ENCODE results near the gene MED22.
"Not testable (repeated sequence)": the region's sequence is repeated elsewhere in the genome, so short reads cannot be mapped to it uniquely, and the experiment has no call there.

The MED22 gene

DNA sequence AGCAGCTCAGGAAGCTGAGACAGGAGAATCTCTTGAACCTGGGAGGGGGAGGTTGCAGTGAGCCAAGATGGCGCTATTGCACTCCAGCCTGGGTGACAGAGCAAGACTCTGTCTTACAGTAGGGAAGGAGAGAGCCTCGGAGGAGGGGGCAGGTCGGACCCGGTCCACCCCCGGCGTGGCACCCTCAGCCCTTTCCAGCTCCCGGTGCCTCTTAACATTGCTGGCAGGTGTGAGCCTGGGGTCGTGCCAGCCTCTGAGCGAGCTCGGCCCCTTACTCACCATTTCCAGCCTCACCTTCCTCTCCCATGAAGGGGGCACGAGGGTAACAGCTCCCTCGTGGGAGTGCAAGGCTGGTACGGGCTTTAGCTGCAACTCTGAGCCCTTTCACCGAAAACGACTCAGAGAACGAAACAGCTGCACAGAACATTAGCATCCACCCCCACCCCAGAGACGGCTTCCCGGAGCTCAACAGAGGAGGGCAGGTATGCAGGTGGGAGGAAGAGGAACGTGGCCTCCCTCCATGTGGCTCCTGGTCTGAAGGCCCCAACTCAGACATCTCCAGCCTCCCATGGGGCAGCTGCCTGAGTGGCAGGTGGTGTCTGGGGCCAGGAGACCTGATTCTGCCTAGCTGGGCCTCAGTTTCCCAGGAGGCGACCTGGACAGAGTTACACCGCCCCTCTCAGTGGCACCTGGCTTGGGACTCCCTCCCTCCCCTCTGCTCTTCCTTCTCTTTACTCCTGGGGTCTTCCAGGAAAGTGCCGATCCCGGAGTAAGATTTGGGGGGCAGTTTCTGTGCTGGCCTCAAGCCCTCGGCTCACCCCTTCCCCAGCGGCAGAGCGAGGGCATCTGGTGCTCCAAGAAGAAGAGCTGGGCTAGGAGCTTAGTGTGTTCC is 44.4 kb downstream of the MED22 start:
- H3K9me3 ChIP-seq (ENCODE audit: control insufficient read depth in 1 of 2, low read length in 2 of 2): no peaks in the 10 kb centered on the region
- no peak overlapping the region for H3K27ac ChIP-seq (ENCODE audit: low read length)
- H3K36me3 ChIP-seq (ENCODE audit: control insufficient read depth in 1 of 2, insufficient read depth in 2 of 2, low read length in 2 of 2): no peaks in the 10 kb centered on the region
- H3K4me3 ChIP-seq (ENCODE audit: low read depth in 1 of 2, low read length in 2 of 2): no peak overlapping the region
- H3K27me3 ChIP-seq (ENCODE audit: low read depth, low read length): no peaks in the 10 kb centered on the region
- peaks cover 0 to 5% of the 10 kb centered on the region in 2 donors for H3K4me1 ChIP-seq (ENCODE audit: control insufficient read depth in 1 of 2, insufficient read depth in 2 of 2, low read length in 2 of 2)

DNA sequence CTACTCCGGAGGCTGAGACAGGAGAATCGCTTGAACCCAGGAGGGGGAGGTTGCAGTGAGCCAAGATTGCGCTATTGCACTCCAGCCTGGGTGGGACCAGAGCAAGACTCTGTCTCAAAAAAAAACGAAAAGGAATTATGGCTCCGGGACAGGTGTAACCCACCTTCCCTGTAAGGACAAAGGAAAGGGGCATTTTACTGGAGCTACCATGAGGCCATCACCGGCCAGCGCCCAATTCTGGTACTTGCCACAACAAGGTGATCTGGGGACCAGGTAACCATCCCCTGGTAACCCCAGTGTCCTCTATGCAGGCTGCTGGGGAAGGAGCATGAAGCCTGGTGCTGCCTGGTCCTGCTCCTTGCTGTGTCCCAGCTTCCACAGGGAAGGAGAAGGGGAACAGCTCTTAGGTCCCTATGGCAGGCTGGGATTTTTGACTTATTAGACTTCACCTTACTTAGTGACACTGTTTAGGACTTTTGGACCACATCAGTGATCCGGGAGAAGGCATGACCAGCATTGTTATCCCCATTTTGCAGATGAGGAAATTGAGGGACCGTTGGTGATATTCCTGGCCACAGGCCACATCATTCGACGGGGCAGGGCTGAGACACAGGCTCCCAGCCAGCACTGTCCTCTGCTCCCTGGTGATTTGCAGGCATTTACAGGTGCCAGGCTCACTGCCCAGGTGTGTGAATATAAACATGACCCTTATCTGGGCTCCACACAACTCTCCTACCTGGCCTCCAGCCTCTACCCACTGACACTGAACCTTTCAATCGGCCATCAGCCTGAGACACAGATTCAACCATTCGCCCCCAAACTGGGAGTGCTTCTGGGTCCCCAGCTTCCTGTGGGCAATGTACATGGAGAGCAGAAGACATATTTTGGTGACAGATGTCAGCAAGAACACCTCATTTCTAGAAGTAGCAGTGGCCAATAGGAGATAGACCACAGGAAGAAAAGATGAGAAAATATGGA is 46.4 kb downstream of the MED22 start:
- H3K4me3 ChIP-seq (ENCODE audit: low read depth in 1 of 2, low read length in 2 of 2): no peak overlapping the region
- H3K4me1 ChIP-seq (ENCODE audit: control insufficient read depth in 1 of 2, insufficient read depth in 2 of 2, low read length in 2 of 2): peaks cover 0 to 2% of the 10 kb centered on the region in 2 donors
- no peaks in the 10 kb centered on the region for H3K27me3 ChIP-seq (ENCODE audit: low read depth, low read length)
- H3K27ac ChIP-seq (ENCODE audit: low read length): no peak overlapping the region
- H3K9me3 ChIP-seq (ENCODE audit: control insufficient read depth in 1 of 2, low read length in 2 of 2): no peaks in the 10 kb centered on the region
- H3K36me3 ChIP-seq (ENCODE audit: control insufficient read depth in 1 of 2, insufficient read depth in 2 of 2, low read length in 2 of 2): no peaks in the 10 kb centered on the region

- H3K4me1 ChIP-seq (ENCODE audit: control insufficient read depth in 1 of 2, insufficient read depth in 2 of 2, low read length in 2 of 2); H3K36me3 ChIP-seq (ENCODE audit: control insufficient read depth in 1 of 2, insufficient read depth in 2 of 2, low read length in 2 of 2); H3K4me3 ChIP-seq (ENCODE audit: low read depth in 1 of 2, low read length in 2 of 2); H3K27ac ChIP-seq (ENCODE audit: low read length); H3K27me3 ChIP-seq (ENCODE audit: low read depth, low read length); H3K9me3 ChIP-seq (ENCODE audit: control insufficient read depth in 1 of 2, low read length in 2 of 2): not testable (repeated sequence)
Measured at GRCh38 chr9:133299996-133300395, 47.9 kb downstream of the MED22 start.

- H3K9me3 ChIP-seq (ENCODE audit: control insufficient read depth in 1 of 2, low read length in 2 of 2): peaks cover 0 to 3% of the 10 kb centered on the region in 2 donors
- no peaks in the 10 kb centered on the region for H3K27me3 ChIP-seq (ENCODE audit: low read depth, low read length)
- no peaks in the 10 kb centered on the region for H3K4me1 ChIP-seq (ENCODE audit: control insufficient read depth in 1 of 2, insufficient read depth in 2 of 2, low read length in 2 of 2)
- no peak overlapping the region for H3K4me3 ChIP-seq (ENCODE audit: low read depth in 1 of 2, low read length in 2 of 2)
- no peak overlapping the region for H3K27ac ChIP-seq (ENCODE audit: low read length)
- no peaks in the 10 kb centered on the region for H3K36me3 ChIP-seq (ENCODE audit: control insufficient read depth in 1 of 2, insufficient read depth in 2 of 2, low read length in 2 of 2)
Measured at GRCh38 chr9:133294257-133294656, 53.7 kb downstream of the MED22 start.

DNA sequence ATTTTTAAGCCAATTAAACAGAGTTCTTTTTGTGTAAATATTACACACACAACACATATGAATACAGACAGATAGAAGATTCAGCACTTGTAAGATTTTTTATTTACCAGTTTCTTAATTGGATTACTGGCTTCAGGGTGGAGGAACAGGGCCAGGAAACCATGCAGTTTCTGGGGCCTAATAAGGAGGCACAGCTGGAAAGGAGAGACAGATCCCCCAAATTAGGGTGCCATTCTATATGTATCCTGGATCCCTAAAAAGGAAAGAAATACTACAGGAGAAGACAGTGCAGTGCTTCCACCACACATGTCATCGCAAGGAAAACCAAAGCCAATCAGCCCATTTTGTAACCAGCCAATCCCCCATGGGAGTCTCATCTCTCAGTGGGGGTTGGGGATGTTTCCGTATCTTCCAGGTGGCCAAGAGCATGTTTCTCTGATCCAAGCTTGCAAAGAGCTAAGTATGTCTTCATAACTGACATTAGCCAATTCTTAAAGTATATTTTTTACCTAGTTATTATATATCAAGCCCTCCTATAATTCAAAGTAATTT is 57.1 kb downstream of the MED22 start:
- no peaks in the 10 kb centered on the region for H3K27me3 ChIP-seq (ENCODE audit: low read depth, low read length)
- H3K27ac ChIP-seq (ENCODE audit: low read length): no peak overlapping the region
- H3K4me3 ChIP-seq (ENCODE audit: low read depth in 1 of 2, low read length in 2 of 2): no peak overlapping the region
- no peaks in the 10 kb centered on the region for H3K36me3 ChIP-seq (ENCODE audit: control insufficient read depth in 1 of 2, insufficient read depth in 2 of 2, low read length in 2 of 2)
- no peaks in the 10 kb centered on the region for H3K4me1 ChIP-seq (ENCODE audit: control insufficient read depth in 1 of 2, insufficient read depth in 2 of 2, low read length in 2 of 2)
- peaks cover 0 to 3% of the 10 kb centered on the region in 2 donors for H3K9me3 ChIP-seq (ENCODE audit: control insufficient read depth in 1 of 2, low read length in 2 of 2)

Measured in muscle layer of duodenum (tissue), 2 donors.